Vagina (tissue), 2 donors: ENCODE data around the gene ZNF628. TPM values are rescaled to one million over a fixed set of nuclear protein-coding genes. Genes with fewer than 3 reads are reported as not detected.

Experiments used
- DNase-seq, 2 donors: peaks; one replicate each; pipeline ENCODE4 v3.0.0-alpha.2; 2017; ENCODE audit errors: extremely low spot score in 2 of 2
- H3K27ac ChIP-seq: fragments of 200-600 bp; sonication (generic); one replicate; pipeline ENCODE4 v1.5.1; 2019
- H3K27me3 ChIP-seq: fragments of 200-600 bp; sonication (generic); one replicate; pipeline ENCODE4 v1.5.1; 2019
- H3K36me3 ChIP-seq, 2 donors: fragments of 200-600 bp; sonication (generic); one replicate each; pipeline ENCODE4 v1.5.1; 2017 to 2019
- H3K4me1 ChIP-seq: fragments of 200-600 bp; sonication (generic); one replicate; pipeline ENCODE4 v1.5.1; 2019
- H3K4me3 ChIP-seq, 2 donors: fragments of 200-600 bp; sonication (generic); 1 replicate in 1 of 2; 2 replicates in 1 of 2; pipeline ENCODE4 v1.5.1; 2016 to 2019
- H3K9me3 ChIP-seq: fragments of 200-600 bp; sonication (generic); one replicate; pipeline ENCODE4 v1.5.1; 2019
- POLR2A ChIP-seq, 2 donors: fragments of 450-650 bp; IDR thresholded peaks; one replicate each; pipeline ENCODE4 v1.6.1; 2017; ENCODE audit warnings: antibody characterized with exemption in 2 of 2, mild to moderate bottlenecking in 2 of 2, moderate library complexity in 2 of 2
- POLR2AphosphoS5 ChIP-seq, 2 donors: sonication (generic); formaldehyde crosslinking; IDR thresholded peaks; one replicate each; pipeline ENCODE4 v1.9.0; 2017; ENCODE audit warnings: antibody characterized with exemption in 2 of 2, mild to moderate bottlenecking in 2 of 2, low read depth in 1 of 2; ENCODE audit not compliant: insufficient read depth in 1 of 2
- intact Hi-C: fragments of 100-400 bp; cut with DNase I; formaldehyde crosslinking; loops from one replicate; pipeline ENCODE4 v1.15.1; 2023
- total RNA-seq: library from RNA; depleted of rRNA; stranded (reverse); fragments of >200 nt; gene quantifications from one replicate; pipeline ENCODE4 v1.2.3, GENCODE V29; 2016
- TF ChIP-seq, protein P1 (sequence below), 3 experiments: fragments of 450-650 bp in 2 of 3; fragments of 200-600 bp in 1 of 3; sonication (generic) in 1 of 3; IDR thresholded peaks; one replicate each; pipeline ENCODE4 v1.5.1; 2017 to 2019; ENCODE audit warnings: antibody characterized with exemption in 3 of 3, mild to moderate bottlenecking in 2 of 3, moderate library complexity in 2 of 3

Gene ZNF628
- total RNA-seq, 1 donor from 2014 or later = 2.7 TPM

GRCh38 chr19:55434356-55434919 is 42.0 kb upstream of the ZNF628 start:
- DNase-seq = no peak
- Histone ChIP-seq H3K36me3 (no peaks in the 10 kb centered on the region), H3K27ac (no peak overlapping the region), H3K4me3 (no peak overlapping the region), H3K9me3 (no peaks in the 10 kb centered on the region), H3K4me1 (no peaks in the 10 kb centered on the region), H3K27me3 (peaks cover 3% of the 10 kb centered on the region)
- intact Hi-C loops = no loop called here
- TF ChIP-seq, protein P1, sequence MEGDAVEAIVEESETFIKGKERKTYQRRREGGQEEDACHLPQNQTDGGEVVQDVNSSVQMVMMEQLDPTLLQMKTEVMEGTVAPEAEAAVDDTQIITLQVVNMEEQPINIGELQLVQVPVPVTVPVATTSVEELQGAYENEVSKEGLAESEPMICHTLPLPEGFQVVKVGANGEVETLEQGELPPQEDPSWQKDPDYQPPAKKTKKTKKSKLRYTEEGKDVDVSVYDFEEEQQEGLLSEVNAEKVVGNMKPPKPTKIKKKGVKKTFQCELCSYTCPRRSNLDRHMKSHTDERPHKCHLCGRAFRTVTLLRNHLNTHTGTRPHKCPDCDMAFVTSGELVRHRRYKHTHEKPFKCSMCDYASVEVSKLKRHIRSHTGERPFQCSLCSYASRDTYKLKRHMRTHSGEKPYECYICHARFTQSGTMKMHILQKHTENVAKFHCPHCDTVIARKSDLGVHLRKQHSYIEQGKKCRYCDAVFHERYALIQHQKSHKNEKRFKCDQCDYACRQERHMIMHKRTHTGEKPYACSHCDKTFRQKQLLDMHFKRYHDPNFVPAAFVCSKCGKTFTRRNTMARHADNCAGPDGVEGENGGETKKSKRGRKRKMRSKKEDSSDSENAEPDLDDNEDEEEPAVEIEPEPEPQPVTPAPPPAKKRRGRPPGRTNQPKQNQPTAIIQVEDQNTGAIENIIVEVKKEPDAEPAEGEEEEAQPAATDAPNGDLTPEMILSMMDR (IDR thresholded peaks at IDR 0.05) = no peak
- TF ChIP-seq POLR2AphosphoS5 (IDR thresholded peaks at IDR 0.05; ENCODE audit: insufficient read depth in 1 of 2, low read depth in 1 of 2) (no peak), POLR2A (IDR thresholded peaks at IDR 0.05) (no peak)

DNA sequence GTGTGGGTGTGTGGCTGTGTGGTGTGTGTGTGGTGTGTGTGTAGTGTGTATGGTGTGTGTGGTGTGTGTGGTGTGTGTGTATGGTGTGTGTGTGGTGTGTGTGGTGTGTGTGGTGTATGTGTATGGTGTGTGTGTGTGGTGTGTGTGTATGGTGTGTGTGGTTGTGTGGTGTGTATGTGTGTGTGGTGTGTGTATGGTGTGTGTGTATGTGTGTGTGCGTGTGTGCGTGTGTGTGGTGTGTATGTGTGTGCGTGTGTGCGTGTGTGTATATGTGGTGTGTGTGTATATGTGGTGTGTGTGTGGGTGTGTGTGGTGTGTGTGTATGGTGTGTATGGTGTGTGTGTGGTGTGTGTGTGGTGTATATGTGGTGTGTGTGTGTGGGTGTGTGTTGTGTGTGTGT is 41.4 kb upstream of the ZNF628 start:
- Histone ChIP-seq H3K27me3 (peaks cover 5% of the 10 kb centered on the region), H3K9me3 (no peaks in the 10 kb centered on the region), H3K4me1 (peaks cover under 1% of the 10 kb centered on the region), H3K27ac (no peak overlapping the region), H3K4me3 (no peak overlapping the region), H3K36me3 (no peaks in the 10 kb centered on the region)
- no peak for DNase-seq
- intact Hi-C loops = no loop called here
- TF ChIP-seq POLR2A (IDR thresholded peaks at IDR 0.05) (no peak), POLR2AphosphoS5 (IDR thresholded peaks at IDR 0.05; ENCODE audit: insufficient read depth in 1 of 2, low read depth in 1 of 2) (no peak)
- TF ChIP-seq, protein P1 (IDR thresholded peaks at IDR 0.05) = no peak

DNA sequence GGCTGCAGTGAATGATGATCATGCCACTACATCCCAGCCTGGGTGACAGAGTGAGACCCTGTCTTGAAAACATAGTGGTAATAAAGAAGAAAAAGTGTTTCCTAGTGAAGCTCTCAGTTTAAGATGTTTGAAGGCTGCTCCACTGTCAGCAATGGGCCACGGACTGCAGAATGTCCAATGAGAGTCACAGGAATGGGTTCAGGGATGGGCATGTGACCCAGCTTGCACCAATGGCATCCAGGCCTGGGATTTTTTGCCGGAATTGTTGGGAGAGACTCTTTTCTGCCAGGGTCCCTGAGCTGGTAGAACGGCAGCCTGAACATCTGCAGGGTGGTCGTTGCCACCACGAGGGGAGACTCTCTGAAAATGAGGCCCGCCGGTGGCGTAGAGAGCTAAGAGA is 39.6 kb upstream of the ZNF628 start:
- Histone ChIP-seq H3K4me3 (no peak overlapping the region), H3K27me3 (peaks cover 17% of the 10 kb centered on the region), H3K27ac (no peak overlapping the region), H3K36me3 (no peaks in the 10 kb centered on the region), H3K4me1 (peaks cover 15% of the 10 kb centered on the region), H3K9me3 (no peaks in the 10 kb centered on the region)
- DNase-seq = no peak
- TF ChIP-seq POLR2A (IDR thresholded peaks at IDR 0.05) = no peak
- TF ChIP-seq POLR2AphosphoS5 (IDR thresholded peaks at IDR 0.05; ENCODE audit: insufficient read depth in 1 of 2, low read depth in 1 of 2) = no peak
- TF ChIP-seq, protein P1 (IDR thresholded peaks at IDR 0.05) = no peak
- intact Hi-C loops = no loop called here

DNA sequence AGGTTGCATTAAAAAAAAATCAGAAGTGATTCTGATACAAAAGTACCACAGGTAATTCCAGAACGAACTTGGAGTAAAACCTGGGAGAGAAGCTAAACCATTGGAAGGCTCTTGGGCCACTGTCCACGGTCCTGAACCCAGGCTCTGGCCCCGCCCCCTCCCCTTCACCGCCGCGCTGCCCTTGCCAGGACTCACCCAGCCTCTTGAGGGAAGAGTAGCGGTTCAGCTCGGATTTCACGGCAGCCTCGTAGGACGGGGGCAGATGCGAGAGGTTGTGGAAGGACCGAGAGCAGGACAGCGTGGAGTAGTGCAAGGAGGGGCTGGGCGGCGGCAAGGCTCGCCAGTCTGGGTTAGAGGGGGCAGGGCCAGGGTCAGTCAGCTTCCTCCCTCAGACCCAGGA is 39.0 kb upstream of the ZNF628 start:
- H3K27ac ChIP-seq = no peak overlapping the region
- TF ChIP-seq POLR2AphosphoS5 (IDR thresholded peaks at IDR 0.05; ENCODE audit: insufficient read depth in 1 of 2, low read depth in 1 of 2) (no peak), POLR2A (IDR thresholded peaks at IDR 0.05) (no peak)
- TF ChIP-seq, protein P1 (IDR thresholded peaks at IDR 0.05) = no peak
- peaks cover 20% of the 10 kb centered on the region for H3K4me1 ChIP-seq
- H3K27me3 ChIP-seq = peaks cover 17% of the 10 kb centered on the region
- no peak overlapping the region for H3K4me3 ChIP-seq
- H3K9me3 ChIP-seq = no peaks in the 10 kb centered on the region
- no peaks in the 10 kb centered on the region for H3K36me3 ChIP-seq
- intact Hi-C loops = no loop called here
- no peak for DNase-seq

GRCh38 chr19:55439052-55439451 is 37.4 kb upstream of the ZNF628 start:
- Histone ChIP-seq H3K4me1 (peaks cover 20% of the 10 kb centered on the region), H3K9me3 (no peaks in the 10 kb centered on the region), H3K27ac (no peak overlapping the region), H3K27me3 (peaks cover 21% of the 10 kb centered on the region), H3K36me3 (no peaks in the 10 kb centered on the region), H3K4me3 (no peak overlapping the region)
- TF ChIP-seq POLR2AphosphoS5 (IDR thresholded peaks at IDR 0.05; ENCODE audit: insufficient read depth in 1 of 2, low read depth in 1 of 2) (no peak), POLR2A (IDR thresholded peaks at IDR 0.05) (no peak)
- TF ChIP-seq, protein P1 (IDR thresholded peaks at IDR 0.05) = no peak
- no peak for DNase-seq
- intact Hi-C loops = no loop called here
